Thoracic aorta endothelial cell (primary cell): ENCODE results near the gene PPP1CC. TPM values are rescaled to one million over a fixed set of nuclear protein-coding genes. Genes with fewer than 3 reads are reported as not detected.

Source experiments
- total RNA-seq: library from RNA; depleted of rRNA; stranded (reverse); fragments of >200 nt; gene quantifications from 2 replicates; pipeline ENCODE4 v1.2.3, GENCODE V29; 2012

The PPP1CC gene
- 244 and 285 TPM in 2 replicates for total RNA-seq

DNA sequence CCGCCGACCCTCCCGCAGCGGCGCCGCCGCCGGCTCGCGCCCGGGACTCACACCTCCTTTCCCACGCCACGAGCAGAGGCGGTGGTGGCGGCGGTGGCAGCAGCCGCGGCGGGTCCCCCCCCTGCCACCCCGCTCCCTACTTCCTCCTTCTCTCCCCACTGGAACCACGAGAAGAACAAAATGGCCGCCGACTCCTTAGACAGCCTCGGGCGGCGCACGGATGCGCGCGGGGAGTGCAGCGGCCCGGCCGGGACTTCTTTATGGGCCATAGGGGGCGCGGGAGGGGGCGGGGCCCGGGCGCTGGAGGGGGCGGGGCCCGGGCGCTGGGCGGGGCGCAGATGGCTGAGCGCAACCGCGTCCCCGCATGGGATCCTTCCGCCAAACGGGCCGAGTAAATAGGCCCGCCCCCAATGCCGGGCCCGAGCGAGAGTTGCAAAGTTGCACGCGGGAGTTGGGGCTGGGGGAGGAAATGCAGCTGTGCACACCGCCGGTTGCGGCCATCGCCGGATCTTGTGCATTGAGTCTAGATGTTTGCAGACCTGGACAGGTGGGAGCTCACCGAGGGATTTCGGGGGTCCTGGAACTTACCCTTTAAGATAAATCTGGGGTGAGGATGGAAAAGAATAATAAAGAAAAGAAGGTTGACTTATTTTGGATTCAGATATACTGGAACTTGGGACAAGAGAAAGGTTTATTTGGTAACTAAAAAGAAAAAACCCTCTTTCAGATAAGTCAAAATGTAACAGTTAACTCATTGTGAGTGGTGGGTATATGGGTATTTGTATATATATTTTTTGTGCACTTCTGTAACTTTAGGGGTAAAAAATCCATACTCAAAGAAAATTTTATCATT lies at the start of gene PPP1CC:
PPP1CC (minus strand) TSS at position 174 of the 853 bp plus-strand sequence. CDS start 184 bp downstream, outside the sequence.

DNA sequence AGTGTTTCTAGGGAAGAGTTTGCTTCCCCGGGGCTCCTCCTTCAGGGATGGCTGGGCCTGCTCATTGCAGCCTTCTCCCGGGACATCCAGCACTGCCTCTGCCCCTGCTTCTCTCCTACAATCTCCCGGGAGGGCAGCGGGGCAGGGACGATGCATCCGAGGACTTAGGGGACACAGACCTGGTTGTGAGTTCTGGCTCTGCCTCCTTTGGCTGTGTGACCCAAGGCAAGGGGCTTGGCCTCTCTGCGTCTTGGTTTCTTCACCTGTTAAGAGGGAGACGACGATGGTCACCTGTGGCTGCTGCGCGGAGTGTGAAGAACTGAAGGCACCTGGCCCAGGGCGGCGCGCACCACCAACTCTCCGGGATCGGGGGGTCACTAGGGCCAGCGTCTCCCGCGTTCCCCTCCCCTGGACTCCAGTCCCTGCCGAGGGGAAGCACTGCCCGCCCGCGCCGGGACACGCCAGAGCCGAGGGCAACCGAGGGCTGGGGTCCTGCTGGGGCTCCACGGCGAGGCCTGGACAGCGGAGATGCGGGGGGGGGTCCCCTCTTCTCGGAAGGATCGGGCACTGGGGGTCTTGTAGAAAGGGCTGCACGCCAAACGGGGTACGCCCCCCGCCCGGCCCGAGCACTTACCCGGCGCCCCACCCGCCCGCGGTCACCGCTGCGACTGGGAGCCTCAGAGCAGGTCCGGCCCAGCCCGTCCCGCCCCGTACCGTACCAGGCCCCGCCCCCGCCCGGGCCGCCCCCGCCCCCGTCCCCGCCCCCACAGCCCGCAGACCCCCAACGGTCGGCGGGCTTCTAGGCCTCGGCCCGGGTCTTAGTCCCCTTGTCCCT lies 54.0 kb downstream of the PPP1CC start, which contains the start of gene HVCN1:
HVCN1 (minus strand) TSS at position 670 of the 835 bp plus-strand sequence. CDS start 5,870 bp downstream, outside the sequence.

Other genes starting within 250 kb of the PPP1CC start
- gene VPS29, start 240.8 kb downstream of the PPP1CC start, total RNA-seq: 116 and 141 TPM in 2 replicates
- 0.36 and 1.2 TPM in 2 replicates for gene RAD9B, start 240.6 kb downstream of the PPP1CC start, total RNA-seq
- gene PPTC7, start 159.6 kb downstream of the PPP1CC start, total RNA-seq: 22.6 and 27.0 TPM in 2 replicates
- gene TCTN1, start 128.8 kb downstream of the PPP1CC start, total RNA-seq: 13.7 and 18.7 TPM in 2 replicates
- gene HVCN1, start 53.8 kb downstream of the PPP1CC start, total RNA-seq: 3.1 and 4.7 TPM in 2 replicates
- gene CCDC63, start 104.1 kb upstream of the PPP1CC start, total RNA-seq: not detected in 2 replicates
- not detected in 2 replicates for gene MYL2, start 177.7 kb upstream of the PPP1CC start, total RNA-seq